ENCODE measurements around the gene ZNF205. TPM values are rescaled to one million over a fixed set of nuclear protein-coding genes. Genes with fewer than 3 reads are reported as not detected.

ZNF205 gene
- total RNA-seq, 4 donors from 2014 or later = 10.6 to 25.0 (median 17.1) TPM

DNA sequence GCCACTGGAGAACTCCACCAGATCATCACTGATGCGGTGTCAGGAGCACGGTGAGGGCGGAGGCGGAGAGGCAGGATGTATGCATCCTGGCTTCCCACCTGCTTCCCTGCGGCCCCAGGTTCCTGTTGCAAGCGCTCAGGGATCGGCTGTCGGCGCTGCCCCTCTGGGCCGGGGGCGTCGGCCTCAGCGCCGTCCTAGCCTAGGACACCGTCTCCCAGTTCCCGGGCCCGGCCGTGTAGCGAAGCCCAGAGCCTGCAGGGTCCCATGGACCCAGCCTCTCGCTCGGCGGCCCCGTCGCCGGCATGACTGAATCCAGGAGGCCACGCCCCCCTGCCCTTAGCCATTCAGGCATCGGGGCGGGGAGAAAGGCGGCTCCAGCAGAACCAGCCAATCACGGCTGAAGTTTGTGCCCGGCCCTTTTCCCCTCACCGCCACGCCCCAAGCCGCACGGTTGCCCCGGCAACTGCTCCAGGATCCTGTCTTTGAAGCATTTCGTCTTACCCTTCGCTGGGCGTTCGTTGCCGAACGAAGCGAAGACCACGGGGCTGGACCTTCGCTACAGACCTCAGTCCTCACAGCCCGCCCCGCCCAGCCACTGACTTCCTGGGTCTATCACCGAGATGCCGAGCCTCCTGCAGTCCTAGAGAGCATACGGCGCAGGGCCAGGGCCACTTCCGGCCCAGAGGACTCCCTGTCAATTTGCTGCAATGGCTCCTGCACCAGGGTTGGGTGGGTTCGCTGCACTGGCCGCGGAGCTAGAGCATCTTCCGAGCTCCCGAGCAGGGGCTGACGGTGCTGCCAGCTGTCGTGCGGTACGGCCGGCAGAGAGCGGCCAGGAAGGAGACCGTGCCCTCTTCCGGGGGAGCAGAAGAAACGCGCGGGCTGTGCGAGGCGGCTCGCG lies 11.8 kb downstream of the ZNF205 start:
- under 1% methylated on average over 41 of the region's 72 CpGs for WGBS
- Histone ChIP-seq H3K27ac (replicated peaks in 1 of 4) (peak overlapping the region; percentile 69 to 86 (median 80)), H3K27me3 (no peaks in the 10 kb centered on the region), H3K4me3 (peak overlapping the region; percentile 60 to 78 (median 64)), H3K4me1 (peaks cover 24 to 32% (median 28%) of the 10 kb centered on the region in 4 donors), H3K36me3 (peaks cover 10 to 24% (median 19%) of the 10 kb centered on the region in 4 donors), H3K9me3 (no peaks in the 10 kb centered on the region)
- peak; percentile 99 for DNase-seq (ENCODE audit: extremely low spot score)
- intact Hi-C loops (cut with DNase I) = no loop called here
- TF ChIP-seq, protein P1, sequence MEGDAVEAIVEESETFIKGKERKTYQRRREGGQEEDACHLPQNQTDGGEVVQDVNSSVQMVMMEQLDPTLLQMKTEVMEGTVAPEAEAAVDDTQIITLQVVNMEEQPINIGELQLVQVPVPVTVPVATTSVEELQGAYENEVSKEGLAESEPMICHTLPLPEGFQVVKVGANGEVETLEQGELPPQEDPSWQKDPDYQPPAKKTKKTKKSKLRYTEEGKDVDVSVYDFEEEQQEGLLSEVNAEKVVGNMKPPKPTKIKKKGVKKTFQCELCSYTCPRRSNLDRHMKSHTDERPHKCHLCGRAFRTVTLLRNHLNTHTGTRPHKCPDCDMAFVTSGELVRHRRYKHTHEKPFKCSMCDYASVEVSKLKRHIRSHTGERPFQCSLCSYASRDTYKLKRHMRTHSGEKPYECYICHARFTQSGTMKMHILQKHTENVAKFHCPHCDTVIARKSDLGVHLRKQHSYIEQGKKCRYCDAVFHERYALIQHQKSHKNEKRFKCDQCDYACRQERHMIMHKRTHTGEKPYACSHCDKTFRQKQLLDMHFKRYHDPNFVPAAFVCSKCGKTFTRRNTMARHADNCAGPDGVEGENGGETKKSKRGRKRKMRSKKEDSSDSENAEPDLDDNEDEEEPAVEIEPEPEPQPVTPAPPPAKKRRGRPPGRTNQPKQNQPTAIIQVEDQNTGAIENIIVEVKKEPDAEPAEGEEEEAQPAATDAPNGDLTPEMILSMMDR (IDR thresholded peaks at IDR 0.05) = peak in 2 of 3 experiments; percentile 12 to 34
- TF ChIP-seq POLR2A (IDR thresholded peaks at IDR 0.05; ENCODE audit: low read depth) (no peak), POLR2AphosphoS5 (IDR thresholded peaks at IDR 0.05) (peak; percentile 54 to 62), EP300 (IDR thresholded peaks at IDR 0.05) (no peak)

DNA sequence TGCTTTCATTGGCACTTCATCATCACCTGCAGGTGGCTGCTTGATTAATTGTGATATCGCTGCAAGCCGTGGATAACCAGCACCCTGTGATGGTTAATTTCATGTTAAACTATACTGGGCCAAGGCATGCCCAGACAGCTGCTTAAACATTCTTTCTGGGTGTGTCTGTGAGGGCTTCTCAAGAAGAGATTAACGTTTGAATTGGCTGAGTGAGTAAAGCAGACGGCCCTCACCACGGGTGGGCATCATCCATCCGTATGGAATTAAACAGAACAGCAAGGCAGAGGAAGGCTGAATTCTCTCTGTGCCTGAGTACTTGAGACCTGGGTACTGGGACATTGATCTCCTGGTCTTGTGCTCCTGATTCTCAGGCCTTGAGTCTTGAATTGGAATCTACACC lies 15.4 kb downstream of the ZNF205 start:
- Histone ChIP-seq H3K36me3 (peaks cover 0 to 20% (median 6%) of the 10 kb centered on the region in 4 donors), H3K27ac (replicated peaks in 1 of 4) (no peak overlapping the region), H3K27me3 (no peaks in the 10 kb centered on the region), H3K4me3 (no peak overlapping the region), H3K9me3 (no peaks in the 10 kb centered on the region), H3K4me1 (peaks cover 31 to 50% (median 45%) of the 10 kb centered on the region in 4 donors)
- intact Hi-C loops (cut with DNase I) = loop anchor here (2.0 kb wide), 1 partner anchor 69 kb away; no protein-coding TSS in a partner anchor
- no peak for DNase-seq (ENCODE audit: extremely low spot score)
- TF ChIP-seq POLR2AphosphoS5 (IDR thresholded peaks at IDR 0.05) (no peak), EP300 (IDR thresholded peaks at IDR 0.05) (no peak), POLR2A (IDR thresholded peaks at IDR 0.05; ENCODE audit: low read depth) (no peak)
- TF ChIP-seq, protein P1 (IDR thresholded peaks at IDR 0.05) = no peak
- 64% methylated on average over 6 of the region's 6 CpGs for WGBS

GRCh38 chr16:3129137-3130131 lies 17.0 kb downstream of the ZNF205 start:
- intact Hi-C loops (cut with DNase I) = loop anchor here (2.0 kb wide), 1 partner anchor 71 kb away; no protein-coding TSS in a partner anchor
- DNase-seq (ENCODE audit: extremely low spot score) = peak; percentile 94
- Histone ChIP-seq H3K27me3 (no peaks in the 10 kb centered on the region), H3K4me3 (peak overlapping the region; percentile 47 to 67 (median 52)), H3K27ac (replicated peaks in 1 of 4) (peak overlapping the region; percentile 54 to 75 (median 68)), H3K36me3 (peaks cover 0 to 20% (median 6%) of the 10 kb centered on the region in 4 donors), H3K9me3 (no peaks in the 10 kb centered on the region), H3K4me1 (peaks cover 38 to 55% (median 50%) of the 10 kb centered on the region in 4 donors)
- TF ChIP-seq EP300 (IDR thresholded peaks at IDR 0.05) (no peak), POLR2AphosphoS5 (IDR thresholded peaks at IDR 0.05) (peak; percentile 23 to 56)
- TF ChIP-seq, protein P1 (IDR thresholded peaks at IDR 0.05) = peak; percentile 86 to 90 (median 89)
- 15% methylated on average over 28 of the region's 28 CpGs for WGBS

GRCh38 chr16:3131755-3132377 lies 19.5 kb downstream of the ZNF205 start:
- intact Hi-C loops (cut with DNase I) = no loop called here
- no peak overlapping the region for H3K27ac ChIP-seq (replicated peaks in 1 of 4)
- no peak overlapping the region for H3K4me3 ChIP-seq
- H3K27me3 ChIP-seq = no peaks in the 10 kb centered on the region
- TF ChIP-seq, protein P1 (IDR thresholded peaks at IDR 0.05) = peak; percentile 19 to 53 (median 19)
- TF ChIP-seq POLR2A (IDR thresholded peaks at IDR 0.05; ENCODE audit: low read depth) = no peak
- no peak for DNase-seq (ENCODE audit: extremely low spot score)
- 66% methylated on average over 12 of the region's 12 CpGs for WGBS
- peaks cover 0 to 20% (median 6%) of the 10 kb centered on the region in 4 donors for H3K36me3 ChIP-seq
- H3K4me1 ChIP-seq = peaks cover 43 to 60% (median 53%) of the 10 kb centered on the region in 4 donors
- H3K9me3 ChIP-seq = no peaks in the 10 kb centered on the region
